HG03025 (cell line): ENCODE measurements around the gene GRM1.

Source experiments
- ATAC-seq: cut with Tn5 transposase; IDR thresholded peaks from one replicate; pipeline ENCODE4 v1.9.1; 2021; ENCODE audit warnings: mild to moderate bottlenecking, moderate library complexity; ENCODE audit not compliant: unreplicated experiment, low FRiP score

Gene GRM1

GRCh38 chr6:146310628-146311027 lies 281.8 kb downstream of the GRM1 start:
- no peak for ATAC-seq

- no peak for ATAC-seq
Measured at GRCh38 chr6:146311079-146311478, 282.2 kb downstream of the GRM1 start.

- no peak for ATAC-seq
Measured at GRCh38 chr6:146312608-146313007, 283.7 kb downstream of the GRM1 start.

GRCh38 chr6:146315381-146316174 lies 286.7 kb downstream of the GRM1 start:
- ATAC-seq: no peak

GRCh38 chr6:146316175-146316495 lies 287.3 kb downstream of the GRM1 start:
- ATAC-seq: no peak

GRCh38 chr6:146331013-146331412 lies 302.2 kb downstream of the GRM1 start:
- no peak for ATAC-seq

- no peak for ATAC-seq
Measured at GRCh38 chr6:146335336-146335735, 306.5 kb downstream of the GRM1 start.

GRCh38 chr6:146336191-146336590 lies 307.3 kb downstream of the GRM1 start:
- ATAC-seq: no peak

- ATAC-seq: no peak
Measured at GRCh38 chr6:146337376-146337775, 308.5 kb downstream of the GRM1 start.

GRCh38 chr6:146339716-146340115 lies 310.9 kb downstream of the GRM1 start:
- ATAC-seq: no peak

- ATAC-seq: no peak
Measured at GRCh38 chr6:146341493-146342230, 312.8 kb downstream of the GRM1 start.

- no peak for ATAC-seq
Measured at GRCh38 chr6:146345598-146345997, 316.7 kb downstream of the GRM1 start.

GRCh38 chr6:146347090-146347489 lies 318.2 kb downstream of the GRM1 start:
- ATAC-seq: no peak

- no peak for ATAC-seq
Measured at GRCh38 chr6:146347690-146348089, 318.8 kb downstream of the GRM1 start.

GRCh38 chr6:146351018-146351417 lies 322.2 kb downstream of the GRM1 start:
- ATAC-seq: no peak

GRCh38 chr6:146352163-146352562 lies 323.3 kb downstream of the GRM1 start:
- no peak for ATAC-seq

GRCh38 chr6:146354451-146354850 lies 325.6 kb downstream of the GRM1 start:
- no peak for ATAC-seq

- no peak for ATAC-seq
Measured at GRCh38 chr6:146355521-146356100, 326.7 kb downstream of the GRM1 start.

- ATAC-seq: peak; percentile 79
Measured at GRCh38 chr6:146357578-146358430, 328.9 kb downstream of the GRM1 start.

- ATAC-seq: no peak
Measured at GRCh38 chr6:146358431-146359046, 329.7 kb downstream of the GRM1 start.
